Muscle of leg (tissue), 11 donors: Measurements from ENCODE around the gene CD84. TPM values are rescaled to one million over a fixed set of nuclear protein-coding genes. Genes with fewer than 3 reads are reported as not detected.

Experiments
- DNase-seq: peaks from one replicate; pipeline ENCODE4 v3.0.0; 2013
- H3K27ac ChIP-seq: one replicate; pipeline ENCODE4 v1.5.1; 2013; ENCODE audit warnings: mild to moderate bottlenecking, low read length, control low read depth
- H3K27me3 ChIP-seq: one replicate; pipeline ENCODE4 v1.6.1; 2013; ENCODE audit warnings: low read length; ENCODE audit not compliant: control insufficient read depth, insufficient read depth
- H3K36me3 ChIP-seq: one replicate; pipeline ENCODE4 v1.6.1; 2013; ENCODE audit warnings: low read length; ENCODE audit not compliant: control insufficient read depth, insufficient read depth
- H3K4me1 ChIP-seq: one replicate; pipeline ENCODE4 v1.6.1; 2013; ENCODE audit warnings: low read length; ENCODE audit not compliant: control insufficient read depth, insufficient read depth
- H3K4me3 ChIP-seq: one replicate; pipeline ENCODE4 v1.5.1; 2013; ENCODE audit warnings: low read length, control low read depth
- H3K9me3 ChIP-seq: replicated peaks from 2 replicates; pipeline ENCODE4 v1.6.1; 2013; ENCODE audit warnings: low read depth, low read length; ENCODE audit not compliant: control insufficient read depth
- WGBS: methylation state at CpG from one replicate; pipeline ENCODE4 v1.1.5; 2013; ENCODE audit warnings: missing lambda C conversion rate; ENCODE audit not compliant: insufficient coverage; 5-methylcytosine and 5-hydroxymethylcytosine counted together
- polyA plus RNA-seq, 8 donors: library from polyadenylated mRNA; unstranded; fragments of 120-200 nt; gene quantifications; one replicate each; pipeline versions ENCODE4 v1.2.1 to v1.2.3, GENCODE V29; 2013; ENCODE audit warnings: inconsistent platforms in 1 of 8, low replicate concordance in 1 of 8; ENCODE audit not compliant: insufficient read length in 8 of 8, insufficient read depth in 1 of 8
- total RNA-seq: library from RNA; stranded (reverse); fragments of 120-200 nt; gene quantifications from one replicate; pipeline ENCODE4 v1.2.4, GENCODE V29; 2013

CD84 gene
- total and polyA plus RNA-seq, 9 donors = 0.94 to 2.1 (median 1.5) TPM

DNA sequence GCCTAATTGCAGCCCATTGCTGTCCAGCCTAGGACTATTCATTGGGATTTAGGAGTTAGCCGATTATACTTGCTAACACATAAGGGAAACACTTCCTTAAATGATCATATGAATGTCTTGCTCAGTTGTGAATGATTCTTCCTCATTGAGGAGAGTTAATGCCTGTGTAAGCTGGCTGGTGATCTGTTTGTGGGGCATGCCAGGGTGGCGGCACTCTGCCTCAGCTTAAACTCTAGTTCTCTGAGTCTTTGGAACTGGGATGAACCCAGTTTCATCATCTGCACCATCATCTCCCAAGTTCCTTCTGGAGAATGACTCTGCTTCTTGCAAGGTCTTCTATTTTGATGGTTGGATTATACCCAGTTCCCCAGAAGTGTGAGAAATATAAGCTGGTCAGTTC, 32.4 kb downstream of the CD84 start:
- peak; percentile 33 for DNase-seq
- H3K9me3 ChIP-seq = no peaks in the 10 kb centered on the region
- no peaks in the 10 kb centered on the region for H3K36me3 ChIP-seq
- no peak overlapping the region for H3K4me3 ChIP-seq
- no peaks in the 10 kb centered on the region for H3K4me1 ChIP-seq
- H3K27me3 ChIP-seq = no peaks in the 10 kb centered on the region
- WGBS = no CpG with 5 or more reads among the region's 2 CpGs
- no peak overlapping the region for H3K27ac ChIP-seq

GRCh38 chr1:160544647-160545046, 34.6 kb downstream of the CD84 start:
- Histone ChIP-seq H3K4me3 (no peak overlapping the region), H3K9me3 (no peaks in the 10 kb centered on the region), H3K27me3 (no peaks in the 10 kb centered on the region), H3K4me1 (no peaks in the 10 kb centered on the region), H3K27ac (no peak overlapping the region), H3K36me3 (no peaks in the 10 kb centered on the region)
- DNase-seq = no peak
- no CpG with 5 or more reads among the region's 1 CpG for WGBS

DNA sequence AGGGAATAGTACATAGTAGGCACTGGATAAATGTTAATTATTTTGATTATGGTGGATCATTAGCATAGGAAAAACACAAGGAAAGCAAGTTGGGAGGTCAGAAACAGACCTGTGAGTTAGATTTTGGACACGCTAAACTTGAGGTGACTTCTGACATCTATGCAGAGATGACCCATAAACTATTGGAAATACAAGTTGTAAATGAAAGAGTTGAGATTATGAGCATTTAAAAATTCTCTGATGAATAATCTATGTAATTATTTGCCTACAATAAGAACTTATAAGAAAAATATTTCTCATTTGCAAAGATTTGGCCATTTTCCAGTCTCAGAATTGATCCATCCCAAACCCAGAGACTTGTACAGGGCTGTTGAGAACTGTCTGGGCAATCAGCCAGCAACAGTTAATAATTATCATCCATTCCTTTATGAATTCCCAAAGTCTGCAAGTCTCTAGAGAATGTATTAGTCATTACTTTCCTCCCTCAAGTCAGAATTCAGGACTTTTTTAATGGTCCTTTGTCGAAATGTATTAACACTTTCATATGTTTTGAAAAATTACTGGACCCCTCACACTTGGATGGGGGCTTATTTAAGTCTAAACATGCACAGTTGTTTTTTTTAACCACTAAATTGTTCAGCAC, 36.9 kb downstream of the CD84 start:
- peak; percentile 29 for DNase-seq
- Histone ChIP-seq H3K9me3 (no peaks in the 10 kb centered on the region), H3K27me3 (no peaks in the 10 kb centered on the region), H3K27ac (no peak overlapping the region), H3K36me3 (no peaks in the 10 kb centered on the region), H3K4me3 (no peak overlapping the region), H3K4me1 (no peaks in the 10 kb centered on the region)
- no CpG with 5 or more reads among the region's 2 CpGs for WGBS

- DNase-seq = no peak
- Histone ChIP-seq H3K4me1 (no peaks in the 10 kb centered on the region), H3K36me3 (no peaks in the 10 kb centered on the region), H3K9me3 (no peaks in the 10 kb centered on the region), H3K27ac (no peak overlapping the region), H3K4me3 (no peak overlapping the region), H3K27me3 (no peaks in the 10 kb centered on the region)
- WGBS = 33% methylated on average over 1 of the region's 1 CpG
These were observed 37.5 kb downstream of the CD84 start for GRCh38 chr1:160541622-160542302.

GRCh38 chr1:160540859-160541233, 38.5 kb downstream of the CD84 start:
- Histone ChIP-seq H3K4me1 (no peaks in the 10 kb centered on the region), H3K4me3 (no peak overlapping the region), H3K9me3 (no peaks in the 10 kb centered on the region), H3K27ac (no peak overlapping the region), H3K27me3 (no peaks in the 10 kb centered on the region), H3K36me3 (no peaks in the 10 kb centered on the region)
- DNase-seq = no peak

- Histone ChIP-seq H3K27ac (no peak overlapping the region), H3K4me3 (no peak overlapping the region), H3K4me1 (no peaks in the 10 kb centered on the region), H3K36me3 (no peaks in the 10 kb centered on the region), H3K27me3 (no peaks in the 10 kb centered on the region), H3K9me3 (no peaks in the 10 kb centered on the region)
- 48% methylated on average over 4 of the region's 8 CpGs for WGBS
- peak; percentile 24 for DNase-seq
These were observed 39.1 kb downstream of the CD84 start for GRCh38 chr1:160539990-160540858.

GRCh38 chr1:160539684-160539989, 39.7 kb downstream of the CD84 start:
- WGBS = 79% methylated on average over 4 of the region's 6 CpGs
- H3K27ac ChIP-seq = no peak overlapping the region
- H3K27me3 ChIP-seq = no peaks in the 10 kb centered on the region
- no peaks in the 10 kb centered on the region for H3K36me3 ChIP-seq
- no peaks in the 10 kb centered on the region for H3K4me1 ChIP-seq
- no peak for DNase-seq
- no peaks in the 10 kb centered on the region for H3K9me3 ChIP-seq
- H3K4me3 ChIP-seq = no peak overlapping the region

GRCh38 chr1:160538985-160539651, 40.2 kb downstream of the CD84 start:
- H3K27me3 ChIP-seq = no peaks in the 10 kb centered on the region
- H3K27ac ChIP-seq = no peak overlapping the region

DNA sequence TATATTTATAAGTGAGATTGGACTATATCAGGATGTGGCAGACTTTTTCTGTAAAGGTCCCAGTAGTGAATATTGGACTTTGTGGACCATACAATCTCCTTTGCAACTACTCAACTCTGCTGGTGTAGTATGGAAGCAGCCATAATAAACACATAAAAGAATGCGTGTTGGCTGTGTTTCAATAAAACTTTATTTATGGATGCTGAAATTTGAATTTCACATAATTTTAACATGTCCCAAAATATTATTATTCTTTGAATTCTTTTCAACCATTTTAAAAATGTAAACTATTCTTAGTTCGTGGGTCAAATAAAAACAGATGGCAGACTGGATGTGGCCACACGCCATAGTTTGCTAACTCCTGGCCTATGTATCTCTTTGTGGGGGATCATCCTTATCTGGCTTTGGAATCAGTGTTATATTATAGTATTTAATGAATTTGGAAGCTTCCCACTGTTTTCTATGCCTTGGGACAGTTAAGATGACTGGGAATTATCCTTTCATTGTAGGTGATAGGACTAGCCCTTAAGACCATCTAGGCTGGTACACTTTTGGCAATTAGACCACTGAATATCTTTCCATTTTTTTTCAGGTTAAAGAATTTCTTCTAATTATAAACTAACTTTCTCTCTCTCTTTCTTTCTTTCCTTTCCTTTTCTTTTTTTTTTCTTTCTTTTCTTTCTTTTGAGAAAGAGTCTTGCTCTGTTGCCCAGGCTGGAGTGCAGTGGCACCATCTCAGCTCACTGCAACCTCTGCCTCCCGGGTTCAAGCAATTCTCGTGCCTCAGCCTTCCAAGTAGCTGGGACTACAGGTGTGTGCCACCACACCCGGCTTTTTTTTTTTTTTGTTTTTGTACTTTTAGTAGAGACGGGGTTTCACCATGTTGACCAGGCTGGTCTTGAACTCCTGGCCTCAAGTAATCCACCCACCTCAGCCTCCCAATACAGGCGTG, 41.3 kb downstream of the CD84 start:
- WGBS = no CpG with 5 or more reads among the region's 8 CpGs
- H3K27me3 ChIP-seq = no peaks in the 10 kb centered on the region
- H3K4me1 ChIP-seq = no peaks in the 10 kb centered on the region
- DNase-seq = no peak
- no peaks in the 10 kb centered on the region for H3K36me3 ChIP-seq
- no peak overlapping the region for H3K4me3 ChIP-seq
- no peaks in the 10 kb centered on the region for H3K9me3 ChIP-seq
- no peak overlapping the region for H3K27ac ChIP-seq

More at GRCh38 chr1:160538985-160539651, 40.2 kb downstream of the CD84 start:
- WGBS = 56% methylated on average over 1 of the region's 5 CpGs
- no peak for DNase-seq
- H3K9me3 ChIP-seq = no peaks in the 10 kb centered on the region
- no peaks in the 10 kb centered on the region for H3K36me3 ChIP-seq
- no peak overlapping the region for H3K4me3 ChIP-seq
- H3K4me1 ChIP-seq = no peaks in the 10 kb centered on the region
